ENCODE results near the gene RASGRP4.
"Not testable (repeated sequence)": the region's sequence is repeated elsewhere in the genome, so short reads cannot be mapped to it uniquely, and the experiment has no call there.

RASGRP4 gene

DNA sequence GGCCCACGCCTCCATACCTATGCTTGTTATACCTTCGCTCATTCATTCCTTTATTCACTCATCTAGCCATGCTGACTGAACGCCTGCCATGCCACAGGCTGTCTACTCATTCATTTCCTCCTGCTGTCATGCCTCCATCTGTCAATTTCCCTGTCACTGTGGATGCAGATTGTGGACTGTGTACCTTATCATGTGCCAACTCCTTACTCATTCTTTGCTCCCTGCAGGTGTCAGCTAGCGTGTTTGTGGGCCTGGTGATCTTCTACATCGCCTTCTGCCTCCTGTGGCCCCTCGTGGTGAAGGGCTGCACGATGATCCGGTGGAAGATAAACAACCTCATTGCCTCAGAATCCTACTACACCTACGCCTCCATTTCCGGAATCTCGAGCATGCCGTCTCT lies 55.7 kb downstream of the RASGRP4 start:
- no peak for DNase-seq (ENCODE audit: low read depth in 1 of 2, low spot score in 1 of 2)
- Histone ChIP-seq H3K27ac (replicated peaks) (no peak overlapping the region), H3K4me3 (replicated peaks; ENCODE audit: insufficient read depth, low read length) (no peak overlapping the region), H3K27me3 (ENCODE audit: insufficient read depth, poor library complexity, severe bottlenecking) (no peaks in the 10 kb centered on the region)
- TF ChIP-seq SPI1 (IDR thresholded peaks at IDR 0.05; ENCODE audit: borderline replicate concordance, low read depth) (no peak), GABPA (IDR thresholded peaks at IDR 0.05; ENCODE audit: low read depth) (no peak), POLR2AphosphoS5 (IDR thresholded peaks at IDR 0.05; ENCODE audit: low read depth) (no peak)
- TF ChIP-seq, protein P1, sequence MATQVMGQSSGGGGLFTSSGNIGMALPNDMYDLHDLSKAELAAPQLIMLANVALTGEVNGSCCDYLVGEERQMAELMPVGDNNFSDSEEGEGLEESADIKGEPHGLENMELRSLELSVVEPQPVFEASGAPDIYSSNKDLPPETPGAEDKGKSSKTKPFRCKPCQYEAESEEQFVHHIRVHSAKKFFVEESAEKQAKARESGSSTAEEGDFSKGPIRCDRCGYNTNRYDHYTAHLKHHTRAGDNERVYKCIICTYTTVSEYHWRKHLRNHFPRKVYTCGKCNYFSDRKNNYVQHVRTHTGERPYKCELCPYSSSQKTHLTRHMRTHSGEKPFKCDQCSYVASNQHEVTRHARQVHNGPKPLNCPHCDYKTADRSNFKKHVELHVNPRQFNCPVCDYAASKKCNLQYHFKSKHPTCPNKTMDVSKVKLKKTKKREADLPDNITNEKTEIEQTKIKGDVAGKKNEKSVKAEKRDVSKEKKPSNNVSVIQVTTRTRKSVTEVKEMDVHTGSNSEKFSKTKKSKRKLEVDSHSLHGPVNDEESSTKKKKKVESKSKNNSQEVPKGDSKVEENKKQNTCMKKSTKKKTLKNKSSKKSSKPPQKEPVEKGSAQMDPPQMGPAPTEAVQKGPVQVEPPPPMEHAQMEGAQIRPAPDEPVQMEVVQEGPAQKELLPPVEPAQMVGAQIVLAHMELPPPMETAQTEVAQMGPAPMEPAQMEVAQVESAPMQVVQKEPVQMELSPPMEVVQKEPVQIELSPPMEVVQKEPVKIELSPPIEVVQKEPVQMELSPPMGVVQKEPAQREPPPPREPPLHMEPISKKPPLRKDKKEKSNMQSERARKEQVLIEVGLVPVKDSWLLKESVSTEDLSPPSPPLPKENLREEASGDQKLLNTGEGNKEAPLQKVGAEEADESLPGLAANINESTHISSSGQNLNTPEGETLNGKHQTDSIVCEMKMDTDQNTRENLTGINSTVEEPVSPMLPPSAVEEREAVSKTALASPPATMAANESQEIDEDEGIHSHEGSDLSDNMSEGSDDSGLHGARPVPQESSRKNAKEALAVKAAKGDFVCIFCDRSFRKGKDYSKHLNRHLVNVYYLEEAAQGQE (IDR thresholded peaks at IDR 0.05; ENCODE audit: insufficient replicate concordance, low read depth), result no peak
- TF ChIP-seq, protein P2, sequence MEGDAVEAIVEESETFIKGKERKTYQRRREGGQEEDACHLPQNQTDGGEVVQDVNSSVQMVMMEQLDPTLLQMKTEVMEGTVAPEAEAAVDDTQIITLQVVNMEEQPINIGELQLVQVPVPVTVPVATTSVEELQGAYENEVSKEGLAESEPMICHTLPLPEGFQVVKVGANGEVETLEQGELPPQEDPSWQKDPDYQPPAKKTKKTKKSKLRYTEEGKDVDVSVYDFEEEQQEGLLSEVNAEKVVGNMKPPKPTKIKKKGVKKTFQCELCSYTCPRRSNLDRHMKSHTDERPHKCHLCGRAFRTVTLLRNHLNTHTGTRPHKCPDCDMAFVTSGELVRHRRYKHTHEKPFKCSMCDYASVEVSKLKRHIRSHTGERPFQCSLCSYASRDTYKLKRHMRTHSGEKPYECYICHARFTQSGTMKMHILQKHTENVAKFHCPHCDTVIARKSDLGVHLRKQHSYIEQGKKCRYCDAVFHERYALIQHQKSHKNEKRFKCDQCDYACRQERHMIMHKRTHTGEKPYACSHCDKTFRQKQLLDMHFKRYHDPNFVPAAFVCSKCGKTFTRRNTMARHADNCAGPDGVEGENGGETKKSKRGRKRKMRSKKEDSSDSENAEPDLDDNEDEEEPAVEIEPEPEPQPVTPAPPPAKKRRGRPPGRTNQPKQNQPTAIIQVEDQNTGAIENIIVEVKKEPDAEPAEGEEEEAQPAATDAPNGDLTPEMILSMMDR (IDR thresholded peaks at IDR 0.05; ENCODE audit: insufficient read depth, low read length), result no peak

DNA sequence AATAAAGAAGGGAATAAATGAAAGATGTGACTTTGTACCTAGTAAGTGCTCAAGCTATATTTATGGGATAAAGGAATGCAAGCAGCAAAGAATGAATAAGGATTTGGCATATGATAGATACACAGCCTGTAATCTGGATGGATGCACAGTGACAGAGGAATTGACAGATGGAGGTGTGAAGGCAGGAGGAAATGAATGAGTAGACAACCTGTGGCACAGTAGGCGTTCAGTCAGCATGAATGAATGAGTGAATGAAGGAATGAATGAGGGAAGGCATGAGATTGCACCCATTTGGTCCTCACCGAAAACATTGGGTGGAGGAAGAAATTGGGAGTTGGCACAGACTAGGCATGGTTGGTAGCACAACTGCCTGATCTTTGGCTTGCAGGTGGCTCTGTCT lies 56.4 kb downstream of the RASGRP4 start:
- no peak for DNase-seq (ENCODE audit: low read depth in 1 of 2, low spot score in 1 of 2)
- no peak for TF ChIP-seq POLR2AphosphoS5 (IDR thresholded peaks at IDR 0.05; ENCODE audit: low read depth)
- TF ChIP-seq, protein P2 (IDR thresholded peaks at IDR 0.05; ENCODE audit: insufficient read depth, low read length), result no peak
- TF ChIP-seq, protein P1 (IDR thresholded peaks at IDR 0.05; ENCODE audit: insufficient replicate concordance, low read depth), result no peak
- no peak for TF ChIP-seq SPI1 (IDR thresholded peaks at IDR 0.05; ENCODE audit: borderline replicate concordance, low read depth)
- no peak for TF ChIP-seq GABPA (IDR thresholded peaks at IDR 0.05; ENCODE audit: low read depth)
- no peak overlapping the region for H3K27ac ChIP-seq (replicated peaks)
- H3K4me3 ChIP-seq (replicated peaks; ENCODE audit: insufficient read depth, low read length), result no peak overlapping the region
- no peaks in the 10 kb centered on the region for H3K27me3 ChIP-seq (ENCODE audit: insufficient read depth, poor library complexity, severe bottlenecking)

DNA sequence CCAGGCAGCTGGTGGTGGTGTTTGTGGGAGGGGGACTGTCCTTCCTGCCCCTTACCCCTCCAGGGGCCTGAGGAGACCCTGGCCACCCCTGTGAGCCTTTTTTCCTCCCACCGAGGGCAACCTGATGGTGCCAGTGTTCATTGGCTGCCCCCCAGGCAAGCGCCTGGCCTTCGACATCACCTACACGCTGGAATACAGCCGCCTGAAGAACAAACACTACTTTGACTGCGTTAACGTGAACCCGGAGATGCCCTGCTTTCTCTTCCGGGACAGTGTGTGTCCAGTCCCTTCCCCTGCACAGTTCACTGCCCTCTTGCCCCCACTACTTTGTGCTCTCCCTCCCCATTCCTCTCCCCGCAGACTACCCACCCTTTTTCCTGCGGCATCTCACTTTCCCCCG lies 59.0 kb downstream of the RASGRP4 start:
- Histone ChIP-seq H3K27me3 (ENCODE audit: insufficient read depth, poor library complexity, severe bottlenecking) (peaks cover 3% of the 10 kb centered on the region), H3K4me3 (replicated peaks; ENCODE audit: insufficient read depth, low read length) (no peak overlapping the region), H3K27ac (replicated peaks) (no peak overlapping the region)
- TF ChIP-seq POLR2AphosphoS5 (IDR thresholded peaks at IDR 0.05; ENCODE audit: low read depth) (no peak), SPI1 (IDR thresholded peaks at IDR 0.05; ENCODE audit: borderline replicate concordance, low read depth) (no peak)
- TF ChIP-seq, protein P2 (IDR thresholded peaks at IDR 0.05; ENCODE audit: insufficient read depth, low read length), result no peak
- TF ChIP-seq, protein P1 (IDR thresholded peaks at IDR 0.05; ENCODE audit: insufficient replicate concordance, low read depth), result no peak
- no peak for DNase-seq (ENCODE audit: low read depth in 1 of 2, low spot score in 1 of 2)

DNA sequence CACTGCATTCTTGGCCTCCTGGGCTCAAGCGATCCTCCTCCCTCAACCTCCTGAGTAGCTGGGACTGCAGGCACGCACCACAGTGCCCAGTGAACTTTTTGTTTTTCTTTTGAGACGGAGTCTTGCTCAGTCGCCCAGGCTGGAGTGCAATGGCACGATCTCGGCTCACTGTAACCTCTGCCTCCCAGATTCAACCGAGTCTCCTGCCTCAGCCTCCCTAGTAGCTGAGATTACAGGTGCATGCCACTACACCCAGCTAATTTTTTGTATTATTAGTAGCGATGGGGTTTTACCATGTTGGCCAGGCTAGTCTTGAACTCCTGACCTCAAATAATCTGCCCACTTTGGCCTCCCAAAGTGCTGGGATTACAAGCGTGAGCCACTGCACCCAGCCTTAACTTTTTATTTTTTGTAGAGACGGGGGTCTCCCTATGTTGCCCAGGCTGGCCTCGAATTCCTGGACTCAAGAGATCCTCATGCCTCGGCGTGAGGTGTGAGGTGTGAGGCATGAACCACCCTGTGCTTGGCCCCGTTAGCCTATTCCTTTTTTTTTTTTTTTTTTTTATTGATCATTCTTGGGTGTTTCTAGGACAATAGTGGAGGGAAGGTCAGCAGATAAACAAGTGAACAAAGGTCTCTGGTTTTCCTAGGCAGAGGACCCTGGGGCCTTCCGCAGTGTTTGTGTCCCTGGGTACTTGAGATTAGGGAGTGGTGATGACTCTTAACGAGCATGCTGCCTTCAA lies 62.9 kb downstream of the RASGRP4 start:
- not testable (repeated sequence) for DNase-seq (ENCODE audit: low read depth in 1 of 2, low spot score in 1 of 2); H3K27ac ChIP-seq (replicated peaks); H3K4me3 ChIP-seq (replicated peaks; ENCODE audit: insufficient read depth, low read length)
- H3K27me3 ChIP-seq (ENCODE audit: insufficient read depth, poor library complexity, severe bottlenecking), result peaks cover 26% of the 10 kb centered on the region
